Endothelial cell (in vitro differentiated cells): Measurements from ENCODE around the gene DGKQ. TPM values are rescaled to one million over a fixed set of nuclear protein-coding genes. Genes with fewer than 3 reads are reported as not detected.

Experiments used
- DNase-seq: peaks from one replicate; pipeline ENCODE4 v3.0.0; 2021; ENCODE audit warnings: low spot score
- H3K27ac Mint-ChIP-seq: one replicate; pipeline ENCODE4 v1.8.0; 2021; ENCODE audit warnings: mixed read lengths, inconsistent platforms; ENCODE audit not compliant: unreplicated experiment
- H3K27me3 Mint-ChIP-seq: one replicate; pipeline ENCODE4 v1.8.0; 2021; ENCODE audit warnings: mild to moderate bottlenecking, moderate library complexity, mixed read lengths, inconsistent platforms; ENCODE audit not compliant: unreplicated experiment
- H3K36me3 Mint-ChIP-seq: one replicate; pipeline ENCODE4 v1.8.0; 2021; ENCODE audit warnings: mild to moderate bottlenecking, low read depth, mixed read lengths, inconsistent platforms; ENCODE audit not compliant: unreplicated experiment
- H3K4me1 Mint-ChIP-seq: one replicate; pipeline ENCODE4 v1.8.0; 2021; ENCODE audit warnings: mild to moderate bottlenecking, mixed read lengths, inconsistent platforms; ENCODE audit not compliant: unreplicated experiment
- H3K4me3 Mint-ChIP-seq: one replicate; pipeline ENCODE4 v1.8.0; 2021; ENCODE audit warnings: mild to moderate bottlenecking, mixed read lengths, inconsistent platforms; ENCODE audit not compliant: unreplicated experiment
- H3K9me3 Mint-ChIP-seq: one replicate; pipeline ENCODE4 v1.8.0; 2021; ENCODE audit warnings: mixed read lengths, inconsistent platforms; ENCODE audit not compliant: unreplicated experiment
- CTCF ChIP-seq: fragments of 200-600 bp; sonication (generic); IDR thresholded peaks from one replicate; pipeline ENCODE4 v1.5.0; 2021; ENCODE audit warnings: antibody characterized with exemption; ENCODE audit not compliant: unreplicated experiment
- total RNA-seq: library from RNA; stranded (reverse); fragmentation: NEBNext Ultra II Directional; extraction: Animal tissue kit (Norgen Biotek cat#: 25700); gene quantifications from one replicate; pipeline ENCODE4 v1.2.1, GENCODE V29; 2021; ENCODE audit not compliant: unreplicated experiment

DGKQ gene
- total RNA-seq, 1 donor from 2014 or later: 14.5 TPM

GRCh38 chr4:913280-913618 is 60.1 kb downstream of the DGKQ start:
- Mint-ChIP-seq H3K27me3 (peaks cover 4% of the 10 kb centered on the region), H3K4me1 (peaks cover 26% of the 10 kb centered on the region), H3K27ac (no peak overlapping the region), H3K36me3 (peaks cover 25% of the 10 kb centered on the region), H3K4me3 (no peak overlapping the region), H3K9me3 (no peaks in the 10 kb centered on the region)
- TF ChIP-seq CTCF: no peak
- DNase-seq: no peak

DNA sequence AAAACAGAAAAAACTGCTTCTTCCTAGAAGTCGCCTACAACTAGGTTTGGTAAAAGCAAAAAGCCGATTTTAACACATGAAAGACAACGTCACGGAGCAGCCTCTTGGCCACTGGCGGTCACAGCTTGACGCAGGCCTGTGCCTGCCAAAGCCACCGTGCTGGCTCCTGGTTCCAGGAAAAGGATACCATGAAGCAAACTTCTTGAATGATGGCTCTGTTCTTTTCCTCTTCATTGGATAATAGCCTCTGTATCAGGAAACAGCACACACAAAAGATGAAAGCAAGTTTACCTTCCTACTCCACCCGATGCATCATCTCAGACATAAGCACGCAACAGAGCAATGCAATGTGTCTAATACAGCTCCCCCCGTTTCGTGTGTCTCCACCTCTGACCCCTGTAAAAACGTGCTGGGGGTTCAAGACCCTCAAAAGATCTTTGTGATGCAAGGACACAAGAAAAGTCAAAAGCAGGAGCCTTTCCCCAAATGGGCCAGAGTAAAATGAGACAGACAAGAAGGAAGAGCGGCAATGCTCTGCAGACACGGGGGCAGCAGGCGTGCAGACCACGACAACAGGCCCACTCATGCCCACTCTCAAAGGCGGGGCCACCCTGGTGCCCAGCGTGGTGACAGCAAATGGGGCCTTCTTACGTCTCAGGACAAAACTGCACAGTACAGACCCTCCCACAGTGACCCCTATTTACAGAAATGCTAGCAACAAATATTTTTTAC is 60.7 kb downstream of the DGKQ start:
- Mint-ChIP-seq H3K4me3 (no peak overlapping the region), H3K4me1 (peaks cover 26% of the 10 kb centered on the region), H3K36me3 (peaks cover 23% of the 10 kb centered on the region), H3K9me3 (no peaks in the 10 kb centered on the region), H3K27me3 (peaks cover 7% of the 10 kb centered on the region), H3K27ac (no peak overlapping the region)
- no peak for TF ChIP-seq CTCF
- DNase-seq: no peak

DNA sequence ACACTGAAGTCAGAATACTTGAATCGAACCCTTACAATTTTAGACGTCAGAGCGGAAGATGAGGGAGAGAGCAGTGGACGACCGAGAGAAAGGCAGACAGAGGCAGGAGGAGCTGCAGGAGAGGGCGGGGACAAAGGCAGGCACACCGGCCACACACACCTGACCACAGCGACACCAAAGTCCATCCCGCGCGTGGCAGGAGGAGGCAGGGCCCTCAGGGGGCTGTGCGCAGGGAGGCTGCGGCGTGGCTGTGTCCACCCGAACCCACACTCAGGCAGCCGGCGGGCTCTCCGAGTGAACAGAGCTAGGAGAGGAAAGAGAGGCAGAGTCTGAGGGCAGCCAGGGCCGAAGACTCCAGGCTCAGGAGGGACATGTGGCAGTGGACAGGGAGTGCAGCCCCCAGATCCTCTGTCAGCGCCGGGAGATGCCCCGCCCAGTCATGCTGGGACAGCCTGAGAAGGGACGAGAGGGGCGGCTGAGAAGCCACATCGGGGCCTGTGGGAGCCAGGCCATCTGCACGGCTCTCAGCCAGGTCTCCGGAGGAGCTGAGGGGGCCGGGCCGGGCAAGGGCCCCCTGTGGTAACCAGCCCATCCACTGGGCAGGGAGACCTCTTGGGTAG is 61.4 kb downstream of the DGKQ start:
- H3K27me3 Mint-ChIP-seq: peaks cover 6% of the 10 kb centered on the region
- peak overlapping the region; percentile 50 for H3K27ac Mint-ChIP-seq
- peaks cover 23% of the 10 kb centered on the region for H3K36me3 Mint-ChIP-seq
- peaks cover 26% of the 10 kb centered on the region for H3K4me1 Mint-ChIP-seq
- H3K9me3 Mint-ChIP-seq: no peaks in the 10 kb centered on the region
- TF ChIP-seq CTCF: no peak
- DNase-seq: no peak
- H3K4me3 Mint-ChIP-seq: peak overlapping the region; percentile 48

- no peak for DNase-seq
- TF ChIP-seq CTCF: no peak
- H3K27me3 Mint-ChIP-seq: peaks cover 11% of the 10 kb centered on the region
- peak overlapping the region; percentile 48 for H3K4me3 Mint-ChIP-seq
- peaks cover 27% of the 10 kb centered on the region for H3K36me3 Mint-ChIP-seq
- H3K9me3 Mint-ChIP-seq: no peaks in the 10 kb centered on the region
- peak overlapping the region; percentile 50 for H3K27ac Mint-ChIP-seq
- H3K4me1 Mint-ChIP-seq: peaks cover 23% of the 10 kb centered on the region
Observed at GRCh38 chr4:911221-911751, 62.1 kb downstream of the DGKQ start.
